Activated naive CD4-positive, alpha-beta T cell treated with anti-CD3 and anti-CD28 coated beads, Interleukin-2, amount 10 ng/mL, durations not matched to agents 7 days and 5 days (primary cell): ENCODE measurements around the gene DNAJA2.

ENCODE experiments used
- CTCF ChIA-PET: fragments of 350-600 bp; sonication (Branson Sonifier 250); formaldehyde crosslinking; loops from one replicate; lab custom pipeline; 2021; ENCODE audit warnings: antibody characterized with exemption; lab: Charles Lee
- DNase-seq: peaks from one replicate; pipeline ENCODE4 v3.0.0-alpha.2; 2020
- H3K27ac Mint-ChIP-seq: one replicate; pipeline ENCODE4 v1.8.0; 2021; ENCODE audit warnings: mild to moderate bottlenecking, moderate library complexity, mixed read lengths
- H3K27me3 Mint-ChIP-seq: one replicate; pipeline ENCODE4 v1.8.0; 2021; ENCODE audit warnings: mild to moderate bottlenecking, mixed read lengths
- H3K36me3 Mint-ChIP-seq: one replicate; pipeline ENCODE4 v1.8.0; 2021; ENCODE audit warnings: mixed read lengths
- H3K4me1 Mint-ChIP-seq: one replicate; pipeline ENCODE4 v1.8.0; 2021; ENCODE audit warnings: mixed read lengths
- H3K4me3 Mint-ChIP-seq: one replicate; pipeline ENCODE4 v1.8.0; 2021; ENCODE audit warnings: mild to moderate bottlenecking, moderate library complexity, mixed read lengths
- H3K9me3 Mint-ChIP-seq: one replicate; pipeline ENCODE4 v1.8.0; 2021; ENCODE audit warnings: mixed read lengths

DNAJA2 gene

GRCh38 chr16:46929378-46930332, 43.8 kb downstream of the DNAJA2 start:
- CTCF ChIA-PET, result interaction anchor here (0.5 to 3.6 kb wide), 22 partner anchors 9 to 1196 kb away, joined by 3 to 26 read pairs (median 3); no protein-coding TSS in a partner anchor
- Mint-ChIP-seq H3K27me3 (no peaks in the 10 kb centered on the region), H3K36me3 (peaks cover 1% of the 10 kb centered on the region), H3K4me3 (no peak overlapping the region), H3K9me3 (no peaks in the 10 kb centered on the region), H3K27ac (no peak overlapping the region), H3K4me1 (no peaks in the 10 kb centered on the region)
- peak; percentile 76 for DNase-seq

GRCh38 chr16:46928811-46929210, 44.7 kb downstream of the DNAJA2 start:
- no peaks in the 10 kb centered on the region for H3K27me3 Mint-ChIP-seq
- H3K4me1 Mint-ChIP-seq, result no peaks in the 10 kb centered on the region
- CTCF ChIA-PET, result interaction anchor here (0.6 to 2.0 kb wide), 7 partner anchors 12 to 255 kb away, joined by 3 to 8 read pairs (median 4); no protein-coding TSS in a partner anchor
- H3K4me3 Mint-ChIP-seq, result no peak overlapping the region
- DNase-seq, result no peak
- H3K36me3 Mint-ChIP-seq, result peaks cover 1% of the 10 kb centered on the region
- no peaks in the 10 kb centered on the region for H3K9me3 Mint-ChIP-seq
- H3K27ac Mint-ChIP-seq, result no peak overlapping the region

- H3K9me3 Mint-ChIP-seq, result no peaks in the 10 kb centered on the region
- CTCF ChIA-PET, result interaction anchor here (1.0 to 4.1 kb wide), 3 partner anchors 73 to 253 kb away, joined by 3 to 15 read pairs (median 7); no protein-coding TSS in a partner anchor
- no peaks in the 10 kb centered on the region for H3K27me3 Mint-ChIP-seq
- no peak for DNase-seq
- no peak overlapping the region for H3K27ac Mint-ChIP-seq
- H3K4me3 Mint-ChIP-seq, result no peak overlapping the region
- peaks cover 1% of the 10 kb centered on the region for H3K36me3 Mint-ChIP-seq
- H3K4me1 Mint-ChIP-seq, result no peaks in the 10 kb centered on the region
Measured at GRCh38 chr16:46927273-46927672, 46.2 kb downstream of the DNAJA2 start.

GRCh38 chr16:46926470-46927225, 46.8 kb downstream of the DNAJA2 start:
- no peak for DNase-seq
- Mint-ChIP-seq H3K36me3 (peaks cover 1% of the 10 kb centered on the region), H3K27ac (no peak overlapping the region), H3K4me1 (no peaks in the 10 kb centered on the region), H3K27me3 (no peaks in the 10 kb centered on the region), H3K9me3 (no peaks in the 10 kb centered on the region), H3K4me3 (no peak overlapping the region)
- CTCF ChIA-PET, result interaction anchor here (0.7 to 4.1 kb wide), 3 partner anchors 73 to 395 kb away, joined by 3 to 15 read pairs (median 3); no protein-coding TSS in a partner anchor

- CTCF ChIA-PET, result interaction anchor here (0.9 to 4.1 kb wide), 2 partner anchors 14 to 70 kb away, joined by 3 to 15 read pairs; no protein-coding TSS in a partner anchor
- Mint-ChIP-seq H3K27me3 (no peaks in the 10 kb centered on the region), H3K9me3 (no peaks in the 10 kb centered on the region), H3K36me3 (peaks cover 1% of the 10 kb centered on the region), H3K4me3 (no peak overlapping the region), H3K4me1 (no peaks in the 10 kb centered on the region), H3K27ac (no peak overlapping the region)
- DNase-seq, result no peak
Measured at GRCh38 chr16:46924402-46924801, 49.1 kb downstream of the DNAJA2 start.

- no peak overlapping the region for H3K4me3 Mint-ChIP-seq
- H3K4me1 Mint-ChIP-seq, result no peaks in the 10 kb centered on the region
- H3K27me3 Mint-ChIP-seq, result no peaks in the 10 kb centered on the region
- no peaks in the 10 kb centered on the region for H3K36me3 Mint-ChIP-seq
- no peaks in the 10 kb centered on the region for H3K9me3 Mint-ChIP-seq
- no peak for DNase-seq
- CTCF ChIA-PET, result interaction anchor here (0.9 to 4.1 kb wide), 2 partner anchors 13 to 70 kb away, joined by 3 to 15 read pairs; no protein-coding TSS in a partner anchor
- no peak overlapping the region for H3K27ac Mint-ChIP-seq
Measured at GRCh38 chr16:46923513-46924295, 49.8 kb downstream of the DNAJA2 start.

GRCh38 chr16:46922239-46922638, 51.2 kb downstream of the DNAJA2 start:
- Mint-ChIP-seq H3K27ac (no peak overlapping the region), H3K9me3 (no peaks in the 10 kb centered on the region), H3K4me3 (no peak overlapping the region), H3K36me3 (no peaks in the 10 kb centered on the region), H3K4me1 (no peaks in the 10 kb centered on the region), H3K27me3 (no peaks in the 10 kb centered on the region)
- CTCF ChIA-PET, result interaction anchor here (0.8 kb wide), 1 partner anchor 69 kb away, joined by 3 read pairs; no protein-coding TSS in a partner anchor
- DNase-seq, result no peak

- Mint-ChIP-seq H3K27ac (no peak overlapping the region), H3K4me1 (no peaks in the 10 kb centered on the region), H3K36me3 (no peaks in the 10 kb centered on the region), H3K4me3 (no peak overlapping the region), H3K9me3 (no peaks in the 10 kb centered on the region), H3K27me3 (no peaks in the 10 kb centered on the region)
- CTCF ChIA-PET, result interaction anchor here (1.4 to 2.0 kb wide), 3 partner anchors 12 to 247 kb away, joined by 3 to 6 read pairs (median 4); no protein-coding TSS in a partner anchor
- no peak for DNase-seq
Measured at GRCh38 chr16:46920402-46921068, 52.9 kb downstream of the DNAJA2 start.

- H3K9me3 Mint-ChIP-seq, result no peaks in the 10 kb centered on the region
- CTCF ChIA-PET, result interaction anchor here (0.9 to 3.5 kb wide), 3 partner anchors 10 to 246 kb away, joined by 3 to 13 read pairs (median 6); no protein-coding TSS in a partner anchor
- H3K4me3 Mint-ChIP-seq, result no peak overlapping the region
- no peak for DNase-seq
- H3K36me3 Mint-ChIP-seq, result no peaks in the 10 kb centered on the region
- H3K4me1 Mint-ChIP-seq, result no peaks in the 10 kb centered on the region
- no peak overlapping the region for H3K27ac Mint-ChIP-seq
- H3K27me3 Mint-ChIP-seq, result no peaks in the 10 kb centered on the region
Measured at GRCh38 chr16:46918905-46919792, 54.3 kb downstream of the DNAJA2 start.

GRCh38 chr16:46918400-46918799, 55.1 kb downstream of the DNAJA2 start:
- Mint-ChIP-seq H3K4me3 (no peak overlapping the region), H3K9me3 (no peaks in the 10 kb centered on the region), H3K27me3 (no peaks in the 10 kb centered on the region), H3K27ac (no peak overlapping the region), H3K4me1 (no peaks in the 10 kb centered on the region), H3K36me3 (no peaks in the 10 kb centered on the region)
- DNase-seq, result no peak
- CTCF ChIA-PET, result interaction anchor here (0.9 to 3.5 kb wide), 3 partner anchors 10 to 245 kb away, joined by 3 to 13 read pairs (median 6); no protein-coding TSS in a partner anchor

GRCh38 chr16:46916980-46917379, 56.5 kb downstream of the DNAJA2 start:
- CTCF ChIA-PET, result interaction anchor here (2.1 to 3.5 kb wide), 2 partner anchors 8 to 63 kb away, joined by 6 to 13 read pairs; no protein-coding TSS in a partner anchor
- DNase-seq, result no peak
- H3K27me3 Mint-ChIP-seq, result no peaks in the 10 kb centered on the region

GRCh38 chr16:46915483-46916025, 57.9 kb downstream of the DNAJA2 start:
- CTCF ChIA-PET, result interaction anchor here (1.2 kb wide), 1 partner anchor 14 kb away, joined by 3 read pairs; no protein-coding TSS in a partner anchor
- H3K4me1 Mint-ChIP-seq, result peaks cover 6% of the 10 kb centered on the region
- no peaks in the 10 kb centered on the region for H3K9me3 Mint-ChIP-seq
- no peak for DNase-seq
- H3K4me3 Mint-ChIP-seq, result no peak overlapping the region
- H3K27ac Mint-ChIP-seq, result no peak overlapping the region
- H3K36me3 Mint-ChIP-seq, result peaks cover 1% of the 10 kb centered on the region
- H3K27me3 Mint-ChIP-seq, result no peaks in the 10 kb centered on the region

More at GRCh38 chr16:46916980-46917379, 56.5 kb downstream of the DNAJA2 start:
- no peaks in the 10 kb centered on the region for H3K36me3 Mint-ChIP-seq
- no peaks in the 10 kb centered on the region for H3K4me1 Mint-ChIP-seq
- no peak overlapping the region for H3K4me3 Mint-ChIP-seq
- no peak overlapping the region for H3K27ac Mint-ChIP-seq
- H3K9me3 Mint-ChIP-seq, result no peaks in the 10 kb centered on the region
